Stimulated activated CD8-positive, alpha-beta memory T cell treated with anti-CD3 and anti-CD28 coated beads, Interleukin-15, amount 100 ng/mL, for 24 hours (primary cell): ENCODE results near the gene KLF6.

ENCODE experiments used
- DNase-seq: peaks from one replicate; pipeline ENCODE4 v3.0.0-alpha.2; 2020; ENCODE audit warnings: low read depth

KLF6 gene

DNA sequence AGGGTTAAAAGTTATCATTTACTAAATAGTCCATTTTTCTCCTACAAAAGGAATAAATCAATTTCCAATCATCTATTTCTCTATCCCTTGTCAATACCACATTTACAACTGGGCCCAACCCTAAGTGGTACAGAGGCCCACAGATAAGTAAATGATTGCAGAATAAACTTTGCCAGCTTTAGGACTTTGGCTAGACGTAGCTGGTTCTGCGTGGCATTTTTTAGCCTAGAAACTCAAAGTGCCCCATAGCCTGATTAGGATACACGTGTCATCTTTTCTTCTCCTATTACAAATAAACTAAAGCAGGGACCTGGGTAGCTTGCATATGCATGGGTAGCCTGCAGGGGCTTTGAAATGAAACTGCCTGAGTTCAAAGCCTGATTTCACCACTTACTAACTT is 56.4 kb downstream of the KLF6 start:
- no peak for DNase-seq

DNA sequence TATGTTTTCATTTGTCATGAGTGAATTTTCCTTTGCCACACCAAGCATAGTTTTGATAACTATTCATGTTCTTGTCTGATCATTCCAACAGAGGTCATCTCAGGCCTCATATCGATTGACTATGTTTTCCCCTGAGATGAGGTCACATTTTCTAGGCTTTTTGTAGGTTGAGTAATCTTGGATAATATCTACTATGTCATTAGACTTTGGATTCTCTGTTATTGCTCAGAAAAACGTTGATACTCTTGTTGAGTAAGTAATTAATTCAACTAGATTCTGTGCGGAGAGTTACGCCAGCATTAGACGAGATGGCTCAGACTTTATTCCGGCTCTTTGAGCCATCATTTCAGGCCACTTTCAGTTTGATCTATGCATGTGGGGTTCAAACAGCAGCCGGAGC is 57.7 kb downstream of the KLF6 start:
- no peak for DNase-seq
